SH-SY5Y (cell line): Measurements from ENCODE around the gene TPTE2.

Experiments
- GATA2 ChIP-seq: IDR thresholded peaks from 2 replicates; pipeline ENCODE4 v1.6.1; 2011; ENCODE audit warnings: mild to moderate bottlenecking, low read depth, low read length
- GATA3 ChIP-seq: IDR thresholded peaks from 2 replicates; pipeline ENCODE4 v1.6.1; 2011; ENCODE audit warnings: low read depth, mild to moderate bottlenecking, low read length, moderate library complexity

DNA sequence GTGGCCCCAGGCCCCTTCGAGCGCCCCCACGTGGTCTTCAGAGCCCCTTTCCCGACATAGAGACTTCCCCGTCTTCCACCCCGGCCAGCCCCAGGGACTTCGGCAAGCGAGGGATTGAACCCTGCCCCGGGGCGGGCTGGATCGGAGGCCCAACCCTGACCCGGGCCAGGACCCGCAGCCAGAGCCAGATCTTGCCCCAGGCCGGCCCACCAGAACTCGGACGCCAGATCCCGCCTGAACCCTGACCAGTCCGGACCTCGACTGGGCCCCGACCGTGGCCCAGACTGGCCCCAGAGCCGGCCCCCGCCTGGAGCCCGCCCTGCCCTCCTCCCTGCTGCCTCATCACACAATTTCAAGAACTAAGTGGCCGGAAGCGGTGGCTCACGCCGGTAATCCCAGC is 253 bp upstream of the TPTE2 start:
- TF ChIP-seq GATA2: no peak
- no peak for TF ChIP-seq GATA3
